IMR-90 (cell line): ENCODE data around the gene NUPR1. TPM values are rescaled to one million over a fixed set of nuclear protein-coding genes. Genes with fewer than 3 reads are reported as not detected.

ENCODE experiments used
- ATAC-seq: fragments of 200-7000 bp; cut with Tn5 transposase; 2 replicates; pipeline ENCODE4 v1.9.1; 2020; ENCODE audit warnings: low read depth, mild to moderate bottlenecking, moderate library complexity
- BruUV-seq: library from RNA; stranded (reverse); fragments of 400-500 nt; replicated peaks from 2 replicates; lab custom pipeline; 2021; lab: Mats Ljungman, UMichigan
- CTCF ChIA-PET: fragments of 300-600 bp; formaldehyde crosslinking; extraction: SDS; loops from one replicate; lab custom pipeline; 2021; ENCODE audit warnings: antibody characterized with exemption; lab: Yijun Ruan, JAX
- POLR2A ChIA-PET: fragments of 300-600 bp; sonication (Branson Sonifier 250); formaldehyde crosslinking; loops from one replicate; lab custom pipeline; 2022; ENCODE audit warnings: antibody characterized with exemption; ENCODE audit not compliant: unreplicated experiment; lab: Charles Lee
- DNase-seq: peaks from one replicate; pipeline ENCODE4 v3.0.0; 2013
- H2AFZ ChIP-seq: replicated peaks from 2 replicates; pipeline ENCODE3; 2013; ENCODE audit warnings: low read length, mild to moderate bottlenecking; ENCODE audit not compliant: poor library complexity
- H2AK5ac ChIP-seq: 2 replicates; pipeline ENCODE4 v1.6.1; 2013; ENCODE audit warnings: low read depth, low read length, inconsistent platforms
- H2AK9ac ChIP-seq: replicated peaks from 2 replicates; pipeline ENCODE3; 2013; ENCODE audit warnings: mild to moderate bottlenecking, low read depth, low read length, moderate library complexity; ENCODE audit not compliant: poor library complexity
- H2BK120ac ChIP-seq: 2 replicates; pipeline ENCODE4 v1.6.1; 2013; ENCODE audit warnings: low read depth, low read length, inconsistent platforms
- H2BK15ac ChIP-seq: 3 replicates; pipeline ENCODE4 v1.6.1; 2013; ENCODE audit warnings: low read depth, low read length, inconsistent platforms
- H2BK20ac ChIP-seq: 2 replicates; pipeline ENCODE4 v1.6.1; 2013; ENCODE audit warnings: low read depth, mild to moderate bottlenecking, inconsistent platforms, low read length, moderate library complexity
- H2BK5ac ChIP-seq: 2 replicates; pipeline ENCODE4 v1.6.1; 2013; ENCODE audit warnings: mild to moderate bottlenecking, low read depth, low read length, inconsistent platforms; ENCODE audit not compliant: poor library complexity, severe bottlenecking
- H3K14ac ChIP-seq: replicated peaks from 2 replicates; pipeline ENCODE4 v1.6.1; 2013; ENCODE audit warnings: low read depth, low read length, inconsistent platforms
- H3K18ac ChIP-seq: 2 replicates; pipeline ENCODE4 v1.6.1; 2013; ENCODE audit warnings: low read depth, low read length, control low read depth
- H3K23ac ChIP-seq: 2 replicates; pipeline ENCODE4 v1.6.1; 2013; ENCODE audit warnings: low read depth, low read length, inconsistent platforms
- H3K27ac ChIP-seq: 2 replicates; pipeline ENCODE4 v1.5.1; 2013; ENCODE audit warnings: mild to moderate bottlenecking, control low read depth, low read length; ENCODE audit not compliant: insufficient read depth
- H3K27me3 ChIP-seq: 2 replicates; pipeline ENCODE4 v1.6.1; 2013; ENCODE audit warnings: low read length; ENCODE audit not compliant: control insufficient read depth, insufficient read depth
- H3K36me3 ChIP-seq: 2 replicates; pipeline ENCODE4 v1.6.1; 2013; ENCODE audit warnings: low read length, mixed read lengths; ENCODE audit not compliant: control insufficient read depth, insufficient read depth
- H3K4ac ChIP-seq: 2 replicates; pipeline ENCODE4 v1.6.1; 2013; ENCODE audit warnings: low read depth, low read length, inconsistent platforms
- H3K4me1 ChIP-seq: 2 replicates; pipeline ENCODE4 v1.6.1; 2013; ENCODE audit warnings: low read length, mixed read lengths; ENCODE audit not compliant: control insufficient read depth, insufficient read depth
- H3K4me2 ChIP-seq: 2 replicates; pipeline ENCODE4 v1.6.1; 2013; ENCODE audit warnings: low read depth, mild to moderate bottlenecking, control low read depth, low read length, moderate library complexity
- H3K4me3 ChIP-seq: 2 replicates; pipeline ENCODE4 v1.5.1; 2013; ENCODE audit warnings: low read depth, mild to moderate bottlenecking, control low read depth, low read length, moderate library complexity; ENCODE audit not compliant: insufficient read depth
- H3K56ac ChIP-seq: 2 replicates; pipeline ENCODE4 v1.6.1; 2013; ENCODE audit warnings: low read length, inconsistent platforms; ENCODE audit not compliant: insufficient read depth; ENCODE audit errors: extremely low read depth
- H3K79me1 ChIP-seq, 2 experiments: 2 replicates each; pipeline ENCODE4 v1.6.1; 2013; ENCODE audit warnings: low read length in 2 of 2, inconsistent platforms in 1 of 2, low read depth in 1 of 2
- H3K9ac ChIP-seq: 2 replicates; pipeline ENCODE4 v1.6.1; 2013; ENCODE audit warnings: low read depth, low read length, control low read depth
- H3K9me1 ChIP-seq: 2 replicates; pipeline ENCODE4 v1.6.1; 2013; ENCODE audit warnings: low read length, inconsistent platforms; ENCODE audit not compliant: insufficient read depth
- H3K9me3 ChIP-seq: 2 replicates; pipeline ENCODE4 v1.6.1; 2013; ENCODE audit warnings: low read length; ENCODE audit not compliant: control insufficient read depth, insufficient read depth
- H4K20me1 ChIP-seq: 2 replicates; pipeline ENCODE4 v1.6.1; 2013; ENCODE audit warnings: low read length, inconsistent platforms; ENCODE audit not compliant: insufficient read depth
- H4K5ac ChIP-seq: 2 replicates; pipeline ENCODE4 v1.6.1; 2013; ENCODE audit warnings: mild to moderate bottlenecking, low read depth, low read length, control low read depth
- H4K8ac ChIP-seq, 2 experiments: 2 replicates each; pipeline ENCODE4 v1.6.1; 2013; ENCODE audit warnings: low read depth in 2 of 2, low read length in 2 of 2, control low read depth in 1 of 2, inconsistent platforms in 1 of 2
- H4K91ac ChIP-seq: 2 replicates; pipeline ENCODE4 v1.6.1; 2013; ENCODE audit warnings: low read depth, low read length, inconsistent platforms; ENCODE audit not compliant: insufficient read depth
- MAZ ChIP-seq: IDR thresholded peaks from 2 replicates; pipeline ENCODE4 v1.6.1; 2012; ENCODE audit warnings: low read depth, mild to moderate bottlenecking, low read length, improper control_type of control experiment, moderate library complexity, borderline replicate concordance
- WGBS, 2 experiments: methylation state at CpG; one replicate each; pipeline versions ENCODE4 v1.1.5 to v1.1.7; 2013; ENCODE audit warnings: missing lambda C conversion rate in 2 of 2; ENCODE audit not compliant: insufficient read length in 1 of 2; ENCODE audit errors: extremely low coverage in 2 of 2; 5-methylcytosine and 5-hydroxymethylcytosine counted together
- dilution Hi-C: fragments of 300-500 bp; cut with HindIII; formaldehyde crosslinking; loops from one replicate; pipeline ENCODE4 v1.14.3; 2018; ENCODE audit warnings: low sequenced_read_pairs; ENCODE audit not compliant: unreplicated experiment
- in situ Hi-C: fragments of 300-500 bp; cut with MboI; formaldehyde crosslinking; loops from 3 replicates; pipeline ENCODE4 v1.14.3; 2019; ENCODE audit warnings: low sequenced_read_pairs, inconsistent platforms, mixed read lengths
- intact Hi-C: fragments of 100-400 bp; cut with micrococcal nuclease; formaldehyde crosslinking; loops from 2 replicates; pipeline ENCODE4 v1.10.0; 2022
- polyA plus RNA-seq, 3 experiments: library from polyadenylated mRNA; depleted of rRNA; stranded (reverse); fragments of >200 nt; gene quantifications; 2 replicates each; pipeline ENCODE4 v1.2.3, GENCODE V29; 2012; ENCODE audit warnings: low replicate concordance in 1 of 3
- total RNA-seq: library from RNA; depleted of rRNA; stranded (reverse); fragments of >200 nt; gene quantifications from 2 replicates; pipeline ENCODE4 v1.2.3, GENCODE V29; 2012
- TF ChIP-seq, protein P1 (sequence below): fragments of 150-350 bp; IDR thresholded peaks from 2 replicates; pipeline ENCODE4 v1.6.1; 2017; ENCODE audit warnings: mild to moderate bottlenecking, antibody characterized with exemption, low read length, low read depth

Gene NUPR1
- total and polyA plus RNA-seq, 2 of the 4 experiments (the other 2 are of a cell fraction) = 10.2 to 27.9 TPM

DNA sequence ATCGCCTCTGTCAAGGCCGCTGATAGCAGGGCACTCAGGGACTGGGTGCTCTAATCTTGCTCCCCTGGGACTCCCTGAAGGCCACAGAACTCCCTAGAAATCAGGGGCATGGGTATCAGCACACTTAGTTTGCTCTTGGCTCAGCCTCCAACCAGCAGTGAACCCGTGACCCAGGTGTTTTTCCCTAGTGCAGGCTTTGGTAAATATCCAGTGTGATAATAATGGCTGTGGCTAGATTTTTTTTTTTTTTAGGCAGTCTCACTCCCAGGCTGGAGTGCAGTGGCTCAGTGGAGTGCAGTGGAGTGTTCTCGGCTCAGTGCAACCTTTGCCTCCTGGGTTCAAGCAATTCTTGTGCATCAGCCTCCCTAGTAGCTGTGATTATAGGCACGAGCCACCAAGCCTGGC lies 10.3 kb downstream of the NUPR1 start:
- no peak overlapping the region for H2AFZ ChIP-seq
- no peaks in the 10 kb centered on the region for H4K20me1 ChIP-seq
- H2BK15ac ChIP-seq = no peak overlapping the region
- H2BK5ac ChIP-seq = no peak overlapping the region
- no peak overlapping the region for H3K14ac ChIP-seq
- no peaks in the 10 kb centered on the region; the same call in 1 of the 2 replicates for H3K4me1 ChIP-seq
- H4K8ac ChIP-seq = no peak overlapping the region
- intact Hi-C loops (no loop called here), dilution Hi-C loops (no loop called here), in situ Hi-C loops (no loop called here)
- no peaks in the 10 kb centered on the region for H3K79me1 ChIP-seq
- H3K23ac ChIP-seq = no peak overlapping the region
- no peak for ATAC-seq
- H3K18ac ChIP-seq = no peak overlapping the region
- no peak overlapping the region for H3K4me3 ChIP-seq
- no peak overlapping the region for H3K4ac ChIP-seq
- no TSS peak for BruUV-seq
- no peak overlapping the region for H2AK9ac ChIP-seq
- no peaks in the 10 kb centered on the region for H3K9me1 ChIP-seq
- no peaks in the 10 kb centered on the region for H3K27me3 ChIP-seq
- no peak overlapping the region for H3K27ac ChIP-seq
- TF ChIP-seq, protein P1, sequence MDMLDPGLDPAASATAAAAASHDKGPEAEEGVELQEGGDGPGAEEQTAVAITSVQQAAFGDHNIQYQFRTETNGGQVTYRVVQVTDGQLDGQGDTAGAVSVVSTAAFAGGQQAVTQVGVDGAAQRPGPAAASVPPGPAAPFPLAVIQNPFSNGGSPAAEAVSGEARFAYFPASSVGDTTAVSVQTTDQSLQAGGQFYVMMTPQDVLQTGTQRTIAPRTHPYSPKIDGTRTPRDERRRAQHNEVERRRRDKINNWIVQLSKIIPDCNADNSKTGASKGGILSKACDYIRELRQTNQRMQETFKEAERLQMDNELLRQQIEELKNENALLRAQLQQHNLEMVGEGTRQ = no peak
- TF ChIP-seq MAZ = no peak
- H4K91ac ChIP-seq = no peak overlapping the region
- H2AK5ac ChIP-seq = no peak overlapping the region
- no peaks in the 10 kb centered on the region for H3K9me3 ChIP-seq
- ChIA-PET CTCF (no interaction called here), POLR2A (no interaction called here)
- no peak overlapping the region for H2BK120ac ChIP-seq
- H3K4me2 ChIP-seq = no peak overlapping the region
- H4K5ac ChIP-seq = no peak overlapping the region
- 74% methylated on average over 3 of the region's 5 CpGs; no CpG with 5 or more reads in 1 of the 2 experiments for WGBS, 2 experiments
- no peak overlapping the region for H3K9ac ChIP-seq
- H3K56ac ChIP-seq = no peak overlapping the region
- H3K36me3 ChIP-seq = no peaks in the 10 kb centered on the region
- H2BK20ac ChIP-seq = no peak overlapping the region
- DNase-seq = no peak
